HepG2 (cell line): ENCODE results near the gene HOXA10. TPM values are rescaled to one million over a fixed set of nuclear protein-coding genes. Genes with fewer than 3 reads are reported as not detected.

Source experiments
- ATAC-seq: fragments of 200-7000 bp; cut with Tn5 transposase; 3 replicates; pipeline ENCODE4 v1.9.1; 2020; ENCODE audit warnings: mild to moderate bottlenecking, moderate library complexity
- BruUV-seq: library from RNA; stranded (reverse); fragments of 400-500 nt; replicated peaks from 2 replicates; lab custom pipeline; 2021; lab: Mats Ljungman, UMichigan
- CTCF ChIA-PET: fragments of 300-600 bp; formaldehyde crosslinking; extraction: SDS; loops from one replicate; lab custom pipeline; 2021; ENCODE audit warnings: low total read pairs, inconsistent platforms, low intra/inter-chr PET ratio; lab: Yijun Ruan, JAX
- POLR2A ChIA-PET: fragments of 350-600 bp; sonication (Branson Sonifier 250); formaldehyde crosslinking; loops from one replicate; lab custom pipeline; 2020; ENCODE audit warnings: antibody characterized with exemption, inconsistent platforms; lab: Yijun Ruan, JAX
- DNase-seq: peaks from one replicate; pipeline ENCODE4 v3.0.0-alpha.2; 2015; ENCODE audit warnings: low spot score
- FAIRE-seq: peaks from 3 replicates; lab custom pipeline; 2011; peaks lifted over from hg19 to GRCh38; lab: Jason Lieb, UNC
- H2AFZ ChIP-seq: one replicate; pipeline ENCODE4 v1.6.1; 2011; ENCODE audit warnings: low read length, inconsistent platforms
- H3K27ac ChIP-seq: fragments of 300-600 bp; 3 replicates; pipeline ENCODE4 v1.8.0; 2011; ENCODE audit warnings: mixed run types, mild to moderate bottlenecking, mixed read lengths, low read length, inconsistent platforms; ENCODE audit not compliant: insufficient read depth; ENCODE audit errors: extremely low read length
- H3K27me3 ChIP-seq, 2 experiments: fragments of 200-600 bp in 1 of 2; 2 replicates in 1 of 2; 3 replicates in 1 of 2; pipeline versions ENCODE4 v1.6.0 to v1.8.0; 2011; ENCODE audit warnings: low read length in 2 of 2, mild to moderate bottlenecking in 2 of 2, moderate library complexity in 2 of 2, inconsistent platforms in 1 of 2; ENCODE audit not compliant: insufficient read depth in 2 of 2, control insufficient read depth in 1 of 2
- H3K36me3 ChIP-seq, 2 experiments: fragments of 200-600 bp in 1 of 2; replicated peaks in 1 of 2; 2 replicates in 1 of 2; 3 replicates in 1 of 2; pipeline versions ENCODE4 v1.5.1 to v1.8.0; 2011; ENCODE audit warnings: low read length in 2 of 2, inconsistent platforms in 1 of 2; ENCODE audit not compliant: insufficient read depth in 2 of 2, control insufficient read depth in 1 of 2
- H3K4me1 ChIP-seq: 2 replicates; pipeline ENCODE4 v1.5.1; 2012; ENCODE audit warnings: low read length, inconsistent platforms; ENCODE audit not compliant: insufficient read depth
- H3K4me2 ChIP-seq: 2 replicates; pipeline ENCODE4 v1.6.0; 2011; ENCODE audit warnings: low read depth, low read length, inconsistent platforms
- H3K4me3 ChIP-seq, 3 experiments: fragments of 200-600 bp in 1 of 3; sonication (generic), shearing (Covaris generic) in 1 of 3; replicated peaks in 1 of 3; 2 replicates each; pipeline ENCODE4 v1.5.1; 2011 to 2016; ENCODE audit warnings: low read length in 3 of 3, inconsistent platforms in 2 of 3, low read depth in 2 of 3, mild to moderate bottlenecking in 2 of 3, control low read depth in 1 of 3, mixed read lengths in 1 of 3; ENCODE audit not compliant: insufficient read depth in 1 of 3
- H3K79me2 ChIP-seq: one replicate; pipeline ENCODE4 v1.6.1; 2011; ENCODE audit warnings: low read length, inconsistent platforms; ENCODE audit not compliant: insufficient read depth
- H3K9ac ChIP-seq: 2 replicates; pipeline ENCODE4 v1.6.0; 2011; ENCODE audit warnings: mild to moderate bottlenecking, low read depth, low read length, inconsistent platforms; ENCODE audit not compliant: insufficient read depth
- H3K9me3 ChIP-seq: 2 replicates; pipeline ENCODE4 v1.5.1; 2012; ENCODE audit warnings: mild to moderate bottlenecking, low read length
- H4K20me1 ChIP-seq: 2 replicates; pipeline ENCODE4 v1.6.0; 2011; ENCODE audit warnings: inconsistent platforms, mild to moderate bottlenecking, low read length, moderate library complexity; ENCODE audit not compliant: insufficient read depth
- BCL6 ChIP-seq: IDR thresholded peaks from 2 replicates; pipeline ENCODE4 v1.6.1; 2016; ENCODE audit warnings: missing genetic modification reagents, missing compliant biosample characterization
- BRF2 ChIP-seq: sonication (generic); formaldehyde crosslinking; IDR thresholded peaks from 2 replicates; pipeline ENCODE4 v1.8.1; 2022; ENCODE audit warnings: mild to moderate bottlenecking, missing genetic modification reagents
- HNRNPLL ChIP-seq: fragments of 200-400 bp; formaldehyde crosslinking; IDR thresholded peaks from 2 replicates; pipeline ENCODE4 v1.6.1; 2017; ENCODE audit warnings: mild to moderate bottlenecking, low read depth, low read length; ENCODE audit not compliant: poor library complexity, severe bottlenecking
- MTF2 ChIP-seq: sonication (generic); formaldehyde crosslinking; IDR thresholded peaks from 2 replicates; pipeline ENCODE4 v1.5.0; 2020; ENCODE audit warnings: missing genetic modification reagents, borderline replicate concordance
- PBX3 ChIP-seq: sonication (generic); formaldehyde crosslinking; IDR thresholded peaks from 2 replicates; pipeline ENCODE4 v1.8.1; 2023; ENCODE audit warnings: missing genetic modification reagents, inconsistent platforms, borderline replicate concordance
- TRIM24 ChIP-seq: sonication (generic); formaldehyde crosslinking; IDR thresholded peaks from 2 replicates; pipeline ENCODE4 v1.8.0; 2022; ENCODE audit warnings: mild to moderate bottlenecking, missing genetic modification reagents
- XRCC5 ChIP-seq: fragments of 200-400 bp; formaldehyde crosslinking; optimal IDR thresholded peaks from 2 replicates; pipeline ENCODE3; 2017; ENCODE audit warnings: mild to moderate bottlenecking, low read length
- WGBS: methylation state at CpG from one replicate; pipeline ENCODE4 v1.1.6; 2017; ENCODE audit warnings: low lambda C conversion rate; 5-methylcytosine and 5-hydroxymethylcytosine counted together
- in situ Hi-C: cut with HindIII; loops from 2 replicates; pipeline ENCODE4 v1.10.0; 2017; ENCODE audit warnings: low pct_unique_long_range_greater_than_20kb; ENCODE audit not compliant: extremely low pct_ligation_motif_present
- intact Hi-C: fragments of 100-400 bp; cut with micrococcal nuclease; formaldehyde crosslinking; loops from one replicate; pipeline ENCODE4 v1.10.0; 2022; ENCODE audit not compliant: unreplicated experiment
- polyA plus RNA-seq, 8 experiments: library from polyadenylated mRNA; depleted of rRNA in 3 of 8; stranded (reverse) in 7 of 8; unstranded in 1 of 8; fragments of >200 nt; fragmentation: Illumina TruSeq in 4 of 8; extraction: Trizol in 4 of 8; gene quantifications; 2 replicates each; pipeline versions ENCODE4 v1.2.1 to v1.2.3, GENCODE V29; 2011 to 2016; ENCODE audit warnings: low read depth in 4 of 8, missing spikeins in 1 of 8, mixed read lengths in 1 of 8; ENCODE audit not compliant: insufficient read depth in 1 of 8
- total RNA-seq, 5 experiments: library from RNA; depleted of rRNA; stranded (reverse); fragments of >200 nt; fragmentation: Illumina TruSeq; extraction: Trizol; gene quantifications; 2 replicates each; pipeline ENCODE4 v1.2.3, GENCODE V29; 2016; ENCODE audit warnings: low read depth in 1 of 5
- TF ChIP-seq, protein P1 (sequence below), 2 experiments: sonication (generic) in 1 of 2; formaldehyde crosslinking in 1 of 2; IDR thresholded peaks; 2 replicates each; pipeline versions ENCODE4 v1.4.0 to v1.6.1; 2018 to 2020; ENCODE audit warnings: missing genetic modification reagents in 2 of 2, borderline replicate concordance in 1 of 2, low read depth in 1 of 2, mild to moderate bottlenecking in 1 of 2, missing biosample characterization in 1 of 2
- TF ChIP-seq, protein P2 (sequence below): sonication (generic); formaldehyde crosslinking; conservative IDR thresholded peaks from 2 replicates; pipeline ENCODE4 v1.4.0; 2020; ENCODE audit warnings: missing genetic modification reagents
- TF ChIP-seq, protein P3 (sequence below): sonication (generic); formaldehyde crosslinking; IDR thresholded peaks from 2 replicates; pipeline ENCODE4 v1.5.0; 2020; ENCODE audit warnings: mild to moderate bottlenecking, missing genetic modification reagents, moderate library complexity

The HOXA10 gene
- total and polyA plus RNA-seq, 2 of the 13 experiments (the other 11 are each of a cell fraction or from before 2014, with no cell fraction given) = not detected

DNA sequence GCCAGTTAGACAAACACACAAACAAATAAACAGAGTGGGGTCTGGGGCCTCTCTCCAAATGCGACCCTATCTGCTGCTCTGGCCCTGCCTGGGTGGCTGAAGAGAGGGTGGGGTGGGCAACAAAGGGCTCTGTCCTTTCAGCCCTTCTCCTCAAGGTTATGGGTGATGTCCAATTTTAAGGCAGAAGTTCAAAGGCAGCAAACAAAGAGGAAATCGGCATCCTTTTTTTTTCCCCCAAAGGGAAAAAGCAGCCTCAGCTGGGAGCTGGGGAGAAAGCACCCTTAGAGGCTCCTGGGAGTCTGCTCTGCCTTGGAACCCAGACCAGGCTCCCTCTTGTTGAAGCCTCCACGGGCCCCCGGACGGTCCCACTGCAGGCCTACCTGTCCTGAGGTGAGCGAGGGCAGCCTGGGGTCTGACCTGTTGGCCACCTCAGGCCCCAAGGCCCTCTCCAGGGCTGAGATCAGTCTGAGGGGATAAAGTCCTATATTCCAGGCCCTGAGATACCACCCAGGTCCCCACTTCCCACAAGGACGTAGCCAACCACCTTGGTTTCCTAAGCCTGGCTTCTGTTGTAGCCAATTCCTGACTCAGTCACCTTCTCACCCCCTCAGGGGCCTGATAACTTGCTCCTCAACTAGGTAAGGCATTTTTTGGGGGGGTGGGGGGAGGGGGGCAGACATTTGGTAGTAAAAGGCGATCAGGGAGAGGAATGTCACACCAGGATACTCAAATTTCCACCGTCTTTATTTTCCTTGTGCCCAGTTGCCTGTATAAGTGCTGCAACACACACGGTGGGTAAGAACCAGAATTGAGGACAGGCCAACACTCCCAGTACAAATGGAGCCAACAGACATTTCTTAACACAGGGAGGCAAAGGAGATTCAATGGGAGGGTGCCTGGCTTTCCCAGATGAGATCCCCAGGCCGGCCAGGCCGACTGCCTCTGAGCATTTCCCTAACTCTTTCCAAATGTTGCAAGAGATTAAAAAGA, 6.6 kb upstream of the HOXA10 start (continued):
- TF ChIP-seq PBX3 (CRISPR knock-in tag) (no peak), TRIM24 (CRISPR knock-in tag) (no peak)

DNA sequence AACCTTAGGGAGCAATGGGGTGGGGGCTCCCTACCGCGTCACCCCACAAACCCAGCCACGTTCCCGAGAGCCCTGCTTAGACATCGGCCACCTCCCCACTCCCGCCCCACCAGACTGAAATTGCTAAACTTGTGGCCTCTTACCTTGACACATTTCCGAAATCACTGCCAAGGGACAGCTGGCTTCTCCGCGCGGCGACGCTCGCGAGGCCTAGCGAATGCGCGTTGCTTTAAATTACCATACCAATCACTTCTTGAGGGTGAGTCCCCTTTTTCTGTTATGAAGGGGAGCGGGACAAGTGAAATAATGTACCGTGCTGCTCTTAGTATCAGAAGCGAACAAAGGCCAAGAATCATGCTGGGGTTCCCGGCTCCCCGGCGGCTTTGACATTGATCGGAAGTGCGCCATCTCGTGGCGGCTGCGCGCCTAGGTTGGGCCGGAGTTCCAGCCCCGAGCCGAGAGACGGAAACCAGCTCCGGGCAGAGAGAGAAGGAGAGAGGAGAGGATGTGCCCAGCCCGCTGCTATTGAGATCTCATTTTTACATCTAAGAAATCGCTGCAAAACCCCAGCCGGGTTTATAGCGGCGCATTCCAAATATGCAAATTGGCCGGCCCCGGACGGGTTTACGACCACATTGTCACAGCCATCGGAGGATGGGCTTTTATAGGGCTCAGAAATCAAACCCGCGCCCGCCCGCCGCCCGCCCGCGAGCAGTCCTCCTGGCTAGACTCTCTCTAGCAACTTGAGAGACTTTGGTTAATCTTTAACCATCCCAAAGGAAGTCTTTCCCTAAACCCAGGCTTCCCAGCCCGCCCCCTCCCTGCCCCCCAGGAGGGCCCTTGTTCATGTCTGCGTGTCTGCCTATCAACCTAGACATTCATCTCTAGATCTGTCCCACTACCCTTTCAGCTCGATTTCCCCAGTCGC, 5.6 kb upstream of the HOXA10 start:
- ATAC-seq = peak; percentile 79
- no peak for FAIRE-seq
- Histone ChIP-seq H3K79me2 (no peaks in the 10 kb centered on the region), H3K4me2 (peak overlapping the region; percentile 83), H3K9me3 (no peaks in the 10 kb centered on the region), H4K20me1 (peaks cover 2% of the 10 kb centered on the region; the same call in 1 of the 2 replicates), H3K27me3 (peaks cover 15 to 87% of the 10 kb centered on the region in 2 experiments), H3K4me1 (peaks cover 34% of the 10 kb centered on the region), H2AFZ (no peak overlapping the region), H3K36me3 (no peaks in the 10 kb centered on the region), H3K4me3 (peak overlapping the region in 2 of 3 experiments; percentile 40 to 62; a peak in 4 of 6 replicates), H3K27ac (no peak overlapping the region), H3K9ac (peak overlapping the region; percentile 17; the same call in 1 of the 2 replicates)
- ChIA-PET POLR2A (no interaction called here), CTCF (no interaction called here)
- intact Hi-C loops (no loop called here), in situ Hi-C loops (no loop called here)
- DNase-seq = peak; percentile 41
- WGBS = 14% methylated on average over 41 of the region's 56 CpGs
- BruUV-seq = no TSS peak
- TF ChIP-seq XRCC5 = peak; percentile 62
- peak; percentile 26 for TF ChIP-seq HNRNPLL
- TF ChIP-seq MTF2 (CRISPR knock-in tag) = peak; percentile 87; the same call in 1 of the 2 replicates
- no peak for TF ChIP-seq BRF2 (CRISPR knock-in tag)
- TF ChIP-seq, protein P1, sequence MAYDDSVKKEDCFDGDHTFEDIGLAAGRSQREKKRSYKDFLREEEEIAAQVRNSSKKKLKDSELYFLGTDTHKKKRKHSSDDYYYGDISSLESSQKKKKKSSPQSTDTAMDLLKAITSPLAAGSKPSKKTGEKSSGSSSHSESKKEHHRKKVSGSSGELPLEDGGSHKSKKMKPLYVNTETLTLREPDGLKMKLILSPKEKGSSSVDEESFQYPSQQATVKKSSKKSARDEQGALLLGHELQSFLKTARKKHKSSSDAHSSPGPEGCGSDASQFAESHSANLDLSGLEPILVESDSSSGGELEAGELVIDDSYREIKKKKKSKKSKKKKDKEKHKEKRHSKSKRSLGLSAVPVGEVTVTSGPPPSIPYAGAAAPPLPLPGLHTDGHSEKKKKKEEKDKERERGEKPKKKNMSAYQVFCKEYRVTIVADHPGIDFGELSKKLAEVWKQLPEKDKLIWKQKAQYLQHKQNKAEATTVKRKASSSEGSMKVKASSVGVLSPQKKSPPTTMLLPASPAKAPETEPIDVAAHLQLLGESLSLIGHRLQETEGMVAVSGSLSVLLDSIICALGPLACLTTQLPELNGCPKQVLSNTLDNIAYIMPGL (CRISPR knock-in tag; IDR thresholded peaks at IDR 0.05; ENCODE audit: borderline replicate concordance in 1 of 2, low read depth in 1 of 2) = peak; percentile 58 to 75; a peak in 2 of 4 replicates
- TF ChIP-seq BCL6 (CRISPR knock-in tag) = peak; percentile 32; the same call in 1 of the 2 replicates
- TF ChIP-seq, protein P2, sequence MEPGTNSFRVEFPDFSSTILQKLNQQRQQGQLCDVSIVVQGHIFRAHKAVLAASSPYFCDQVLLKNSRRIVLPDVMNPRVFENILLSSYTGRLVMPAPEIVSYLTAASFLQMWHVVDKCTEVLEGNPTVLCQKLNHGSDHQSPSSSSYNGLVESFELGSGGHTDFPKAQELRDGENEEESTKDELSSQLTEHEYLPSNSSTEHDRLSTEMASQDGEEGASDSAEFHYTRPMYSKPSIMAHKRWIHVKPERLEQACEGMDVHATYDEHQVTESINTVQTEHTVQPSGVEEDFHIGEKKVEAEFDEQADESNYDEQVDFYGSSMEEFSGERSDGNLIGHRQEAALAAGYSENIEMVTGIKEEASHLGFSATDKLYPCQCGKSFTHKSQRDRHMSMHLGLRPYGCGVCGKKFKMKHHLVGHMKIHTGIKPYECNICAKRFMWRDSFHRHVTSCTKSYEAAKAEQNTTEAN (CRISPR knock-in tag) = no peak
- TF ChIP-seq, protein P3, sequence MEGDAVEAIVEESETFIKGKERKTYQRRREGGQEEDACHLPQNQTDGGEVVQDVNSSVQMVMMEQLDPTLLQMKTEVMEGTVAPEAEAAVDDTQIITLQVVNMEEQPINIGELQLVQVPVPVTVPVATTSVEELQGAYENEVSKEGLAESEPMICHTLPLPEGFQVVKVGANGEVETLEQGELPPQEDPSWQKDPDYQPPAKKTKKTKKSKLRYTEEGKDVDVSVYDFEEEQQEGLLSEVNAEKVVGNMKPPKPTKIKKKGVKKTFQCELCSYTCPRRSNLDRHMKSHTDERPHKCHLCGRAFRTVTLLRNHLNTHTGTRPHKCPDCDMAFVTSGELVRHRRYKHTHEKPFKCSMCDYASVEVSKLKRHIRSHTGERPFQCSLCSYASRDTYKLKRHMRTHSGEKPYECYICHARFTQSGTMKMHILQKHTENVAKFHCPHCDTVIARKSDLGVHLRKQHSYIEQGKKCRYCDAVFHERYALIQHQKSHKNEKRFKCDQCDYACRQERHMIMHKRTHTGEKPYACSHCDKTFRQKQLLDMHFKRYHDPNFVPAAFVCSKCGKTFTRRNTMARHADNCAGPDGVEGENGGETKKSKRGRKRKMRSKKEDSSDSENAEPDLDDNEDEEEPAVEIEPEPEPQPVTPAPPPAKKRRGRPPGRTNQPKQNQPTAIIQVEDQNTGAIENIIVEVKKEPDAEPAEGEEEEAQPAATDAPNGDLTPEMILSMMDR = peak; percentile 82
